Measurements from ENCODE around the gene CDC20. TPM values are rescaled to one million over a fixed set of nuclear protein-coding genes. Genes with fewer than 3 reads are reported as not detected.

The CDC20 gene
- total RNA-seq, 1 experiment from 2014 or later, result 296 TPM

GRCh38 chr1:43358121-43358745 is 548 bp upstream of the CDC20 start:
- Histone ChIP-seq H3K4me3 (ENCODE audit: low read depth, low read length, poor library complexity, severe bottlenecking) (peak overlapping the region; percentile 78), H3K36me3 (ENCODE audit: insufficient read depth, low read length, poor library complexity, severe bottlenecking) (peaks cover 39% of the 10 kb centered on the region), H3K27me3 (replicated peaks; ENCODE audit: insufficient read depth, low read depth, low read length, poor library complexity) (no peaks in the 10 kb centered on the region), H3K9me3 (ENCODE audit: low read depth, low read length, poor library complexity, severe bottlenecking) (no peaks in the 10 kb centered on the region), H3K27ac (ENCODE audit: low read depth, low read length, poor library complexity, severe bottlenecking) (peak overlapping the region; percentile 81), H3K4me1 (ENCODE audit: insufficient read depth, low read length, poor library complexity, severe bottlenecking) (peaks cover 20% of the 10 kb centered on the region)
- BruUV-seq (replicated peaks), result TSS peak; percentile 77
- TF ChIP-seq EZH2 (IDR thresholded peaks at IDR 0.05; ENCODE audit: borderline replicate concordance, low read depth, low read length, poor library complexity, severe bottlenecking), result no peak
- TF ChIP-seq CTCF (conservative IDR thresholded peaks at IDR 0.05; ENCODE audit: low read depth, low read length), result peak; percentile 55; the same call in 1 of the 2 replicates
- POLR2A ChIA-PET (ENCODE audit: low non-redundant PET), result interaction anchor here (0.6 to 0.7 kb wide), 3 partner anchors 22 to 124 kb away, joined by 3 to 4 read pairs (median 3); no protein-coding TSS in a partner anchor
- CTCF ChIA-PET, result interaction anchor here (0.6 to 1.4 kb wide), 5 partner anchors 10 to 121 kb away, joined by 3 to 13 read pairs (median 3); partner anchors contain the start of gene ELOVL1
- intact Hi-C loops (cut with micrococcal nuclease; ENCODE audit: unreplicated experiment), result loop anchor here (10.0 kb wide), 1 partner anchor 113 kb away; no protein-coding TSS in a partner anchor
- DNase-seq (ENCODE audit: low spot score), result peak; percentile 67

- ChIA-PET POLR2A (ENCODE audit: low non-redundant PET) (no interaction called here), CTCF (no interaction called here)
- TF ChIP-seq CTCF (conservative IDR thresholded peaks at IDR 0.05; ENCODE audit: low read depth, low read length) (no peak), EZH2 (IDR thresholded peaks at IDR 0.05; ENCODE audit: borderline replicate concordance, low read depth, low read length, poor library complexity, severe bottlenecking) (no peak)
- Histone ChIP-seq H3K4me3 (ENCODE audit: low read depth, low read length, poor library complexity, severe bottlenecking) (peak overlapping the region; percentile 78), H3K36me3 (ENCODE audit: insufficient read depth, low read length, poor library complexity, severe bottlenecking) (peaks cover 52% of the 10 kb centered on the region), H3K9me3 (ENCODE audit: low read depth, low read length, poor library complexity, severe bottlenecking) (no peaks in the 10 kb centered on the region), H3K4me1 (ENCODE audit: insufficient read depth, low read length, poor library complexity, severe bottlenecking) (peaks cover 20% of the 10 kb centered on the region), H3K27me3 (replicated peaks; ENCODE audit: insufficient read depth, low read depth, low read length, poor library complexity) (no peaks in the 10 kb centered on the region), H3K27ac (ENCODE audit: low read depth, low read length, poor library complexity, severe bottlenecking) (peak overlapping the region; percentile 78)
- intact Hi-C loops (cut with micrococcal nuclease; ENCODE audit: unreplicated experiment), result loop anchor here (10.0 kb wide), 1 partner anchor 115 kb away; no protein-coding TSS in a partner anchor
- BruUV-seq (replicated peaks), result no TSS peak
- no peak for DNase-seq (ENCODE audit: low spot score)
Observed at GRCh38 chr1:43359696-43360095, 915 bp downstream of the CDC20 start.

- POLR2A ChIA-PET (ENCODE audit: low non-redundant PET), result no interaction called here
- H3K4me3 ChIP-seq (ENCODE audit: low read depth, low read length, poor library complexity, severe bottlenecking), result peak overlapping the region; percentile 78
- TF ChIP-seq CTCF (conservative IDR thresholded peaks at IDR 0.05; ENCODE audit: low read depth, low read length) (no peak), EZH2 (IDR thresholded peaks at IDR 0.05; ENCODE audit: borderline replicate concordance, low read depth, low read length, poor library complexity, severe bottlenecking) (no peak)
- peaks cover 56% of the 10 kb centered on the region for H3K36me3 ChIP-seq (ENCODE audit: insufficient read depth, low read length, poor library complexity, severe bottlenecking)
- no TSS peak for BruUV-seq (replicated peaks)
- no peaks in the 10 kb centered on the region for H3K9me3 ChIP-seq (ENCODE audit: low read depth, low read length, poor library complexity, severe bottlenecking)
- intact Hi-C loops (cut with micrococcal nuclease; ENCODE audit: unreplicated experiment), result no loop called here
- H3K27ac ChIP-seq (ENCODE audit: low read depth, low read length, poor library complexity, severe bottlenecking), result peak overlapping the region; percentile 32
- DNase-seq (ENCODE audit: low spot score), result no peak
- no peaks in the 10 kb centered on the region for H3K27me3 ChIP-seq (replicated peaks; ENCODE audit: insufficient read depth, low read depth, low read length, poor library complexity)
- CTCF ChIA-PET, result no interaction called here
- peaks cover 20% of the 10 kb centered on the region for H3K4me1 ChIP-seq (ENCODE audit: insufficient read depth, low read length, poor library complexity, severe bottlenecking)
Observed at GRCh38 chr1:43360616-43361015, 1.8 kb downstream of the CDC20 start.
